ENCODE data around the gene AHCYL2.

DNA sequence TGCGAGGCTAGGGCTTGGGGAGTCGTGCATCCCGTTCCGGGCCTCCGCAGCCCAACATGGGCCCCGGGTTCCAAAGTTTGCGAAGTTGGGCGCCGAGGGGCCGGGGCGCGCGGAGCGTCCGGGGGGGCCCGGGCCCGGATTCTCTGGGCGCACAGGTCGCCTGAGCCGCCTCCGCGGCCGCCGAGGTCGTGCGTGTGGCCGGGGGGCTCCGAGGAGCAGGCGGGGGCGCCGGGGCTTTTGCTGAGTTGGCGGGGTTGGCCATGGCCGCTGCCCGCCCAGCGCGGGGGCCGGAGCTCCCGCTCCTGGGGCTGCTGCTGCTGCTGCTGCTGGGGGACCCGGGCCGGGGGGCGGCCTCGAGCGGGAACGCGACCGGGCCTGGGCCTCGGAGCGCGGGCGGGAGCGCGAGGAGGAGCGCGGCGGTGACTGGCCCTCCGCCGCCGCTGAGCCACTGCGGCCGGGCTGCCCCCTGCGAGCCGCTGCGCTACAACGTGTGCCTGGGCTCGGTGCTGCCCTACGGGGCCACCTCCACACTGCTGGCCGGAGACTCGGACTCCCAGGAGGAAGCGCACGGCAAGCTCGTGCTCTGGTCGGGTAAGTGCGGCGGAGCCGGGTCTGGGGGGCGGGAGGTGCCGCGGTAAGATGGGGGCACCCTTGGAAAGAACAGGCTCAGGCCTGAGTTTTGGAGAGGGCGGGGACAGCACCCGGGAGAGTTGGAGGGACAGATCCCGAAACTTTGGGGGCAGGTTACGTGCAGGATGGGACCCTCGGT, 35.8 kb upstream of the AHCYL2 start:
- TF ChIP-seq CTCF (IDR thresholded peaks at IDR 0.05; ENCODE audit: insufficient read depth, low read depth, low read length) (no peak), EZH2 (IDR thresholded peaks at IDR 0.05; ENCODE audit: insufficient read depth, low read length) (no peak)

Data from astrocyte (in vitro differentiated cells and primary cell).